ENCODE data around the gene RHBDL2.

DNA sequence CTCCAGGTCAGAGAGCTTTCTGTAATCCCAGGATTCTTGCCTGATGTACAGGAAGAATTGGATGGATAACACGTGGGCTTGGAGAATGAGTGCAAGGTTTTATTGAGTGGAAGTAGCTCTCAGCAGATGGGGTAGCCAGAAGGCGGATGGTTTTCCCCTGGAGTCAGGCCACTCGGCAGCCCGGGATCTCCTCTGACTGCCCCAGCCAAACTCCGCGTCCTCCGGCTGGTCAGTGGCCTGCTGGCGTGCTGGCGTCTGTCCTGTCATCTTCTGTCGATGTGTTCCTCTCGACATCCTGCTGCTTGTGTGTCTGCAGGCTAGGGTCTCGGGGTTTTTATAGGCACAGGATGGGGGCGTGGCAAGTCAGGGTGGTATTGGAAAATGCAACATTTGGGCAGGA, 32.8 kb downstream of the RHBDL2 start:
- TF ChIP-seq, protein P1, sequence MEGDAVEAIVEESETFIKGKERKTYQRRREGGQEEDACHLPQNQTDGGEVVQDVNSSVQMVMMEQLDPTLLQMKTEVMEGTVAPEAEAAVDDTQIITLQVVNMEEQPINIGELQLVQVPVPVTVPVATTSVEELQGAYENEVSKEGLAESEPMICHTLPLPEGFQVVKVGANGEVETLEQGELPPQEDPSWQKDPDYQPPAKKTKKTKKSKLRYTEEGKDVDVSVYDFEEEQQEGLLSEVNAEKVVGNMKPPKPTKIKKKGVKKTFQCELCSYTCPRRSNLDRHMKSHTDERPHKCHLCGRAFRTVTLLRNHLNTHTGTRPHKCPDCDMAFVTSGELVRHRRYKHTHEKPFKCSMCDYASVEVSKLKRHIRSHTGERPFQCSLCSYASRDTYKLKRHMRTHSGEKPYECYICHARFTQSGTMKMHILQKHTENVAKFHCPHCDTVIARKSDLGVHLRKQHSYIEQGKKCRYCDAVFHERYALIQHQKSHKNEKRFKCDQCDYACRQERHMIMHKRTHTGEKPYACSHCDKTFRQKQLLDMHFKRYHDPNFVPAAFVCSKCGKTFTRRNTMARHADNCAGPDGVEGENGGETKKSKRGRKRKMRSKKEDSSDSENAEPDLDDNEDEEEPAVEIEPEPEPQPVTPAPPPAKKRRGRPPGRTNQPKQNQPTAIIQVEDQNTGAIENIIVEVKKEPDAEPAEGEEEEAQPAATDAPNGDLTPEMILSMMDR (IDR thresholded peaks at IDR 0.05 in 4 of 5, conservative IDR thresholded peaks at IDR 0.05 in 1 of 5), result no peak
- no peak for TF ChIP-seq POLR2A (IDR thresholded peaks at IDR 0.05)

Data from gastrocnemius medialis (tissue), 4 donors.